HG03460 (cell line): Measurements from ENCODE around the gene ACTR8.

Experiments used
- ATAC-seq: cut with Tn5 transposase; IDR thresholded peaks from one replicate; pipeline ENCODE4 v1.9.1; 2021; ENCODE audit not compliant: unreplicated experiment

Gene ACTR8

DNA sequence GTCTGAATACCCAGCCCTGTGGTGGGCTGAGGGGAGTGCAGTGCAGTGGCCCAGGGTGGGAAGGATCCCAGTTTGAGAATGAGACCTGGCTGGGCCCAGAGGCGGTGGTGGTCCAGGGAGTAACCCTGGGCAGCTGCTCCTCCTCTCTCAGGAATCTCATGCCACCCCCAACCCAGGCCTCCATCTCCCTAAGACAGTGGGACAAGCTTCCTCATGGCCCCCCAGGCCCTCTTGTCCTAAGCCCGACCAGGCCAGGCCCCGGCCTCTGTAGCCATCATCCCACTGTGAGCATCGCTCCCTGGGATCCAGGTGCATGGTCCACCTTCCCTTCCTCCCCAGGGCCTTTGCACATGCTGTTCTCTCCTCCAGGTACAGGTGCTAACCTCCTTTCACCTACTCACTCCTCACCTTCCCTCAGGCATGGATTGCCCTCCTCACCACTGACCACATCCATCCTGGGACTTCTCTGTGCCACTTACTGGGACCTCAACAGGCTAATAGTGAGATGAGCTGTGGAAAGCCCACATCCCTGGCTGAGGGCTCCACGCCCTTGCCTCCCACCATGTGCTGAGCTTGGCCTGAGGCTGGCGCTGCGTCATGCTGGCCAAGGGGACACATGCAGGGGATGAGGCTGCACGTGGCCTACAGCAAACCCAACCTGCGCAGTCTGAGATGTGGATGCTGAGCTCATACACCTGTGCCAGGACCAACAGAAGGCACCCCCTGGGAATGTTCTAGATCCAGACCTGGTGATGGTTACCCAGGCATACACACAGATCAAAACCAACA lies 45.7 kb downstream of the ACTR8 start:
- ATAC-seq, result no peak

DNA sequence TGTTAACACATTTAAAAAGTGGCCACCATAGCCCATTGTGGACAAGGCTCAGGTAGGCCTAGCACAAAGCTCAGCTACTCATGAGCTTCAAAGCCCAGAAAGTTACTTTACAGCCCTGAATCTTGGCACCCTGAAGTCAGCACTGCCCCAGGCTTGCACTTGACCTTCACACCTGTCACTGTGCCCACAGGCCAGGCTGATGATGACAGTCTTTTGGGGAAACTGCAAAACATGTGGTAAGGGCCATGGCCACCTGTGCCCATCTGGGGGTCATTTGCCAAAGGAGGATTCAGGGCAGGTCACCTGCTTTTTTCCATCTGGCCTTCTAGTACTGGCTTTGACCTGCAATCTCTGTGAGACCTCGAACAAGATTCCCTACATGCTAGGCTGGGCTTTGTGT lies 46.7 kb downstream of the ACTR8 start:
- no peak for ATAC-seq

DNA sequence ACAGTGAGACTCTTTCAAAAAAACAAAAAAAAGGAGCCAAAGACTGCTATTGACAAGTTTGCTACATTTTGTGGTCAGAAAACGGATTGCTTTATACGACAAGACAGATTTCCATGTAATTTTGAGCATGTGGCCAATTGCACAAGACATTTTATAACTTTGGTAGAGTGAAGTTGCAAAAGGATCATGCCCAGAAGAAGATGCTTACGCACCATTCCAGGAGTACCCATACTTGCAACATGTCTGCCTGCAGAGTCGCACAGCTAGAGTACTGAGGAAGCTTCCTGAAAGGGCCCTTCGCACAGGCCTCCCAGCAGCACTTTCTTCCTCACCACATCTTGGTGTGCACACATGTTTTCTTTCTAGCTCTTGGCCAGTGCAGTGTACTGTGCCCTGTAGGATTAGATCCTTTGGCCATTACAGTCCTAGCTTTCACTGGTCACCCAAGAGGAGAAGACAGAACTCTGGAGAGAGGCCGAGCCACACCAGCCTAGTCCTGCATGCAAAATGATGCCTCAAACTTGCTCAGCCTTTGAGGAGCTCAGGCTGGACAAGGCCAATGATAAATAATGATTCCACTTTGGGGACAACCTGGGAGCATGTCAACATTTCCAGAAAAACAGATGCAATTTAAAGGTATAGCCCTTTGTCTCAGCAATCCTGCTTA lies 47.4 kb downstream of the ACTR8 start:
- ATAC-seq, result no peak

DNA sequence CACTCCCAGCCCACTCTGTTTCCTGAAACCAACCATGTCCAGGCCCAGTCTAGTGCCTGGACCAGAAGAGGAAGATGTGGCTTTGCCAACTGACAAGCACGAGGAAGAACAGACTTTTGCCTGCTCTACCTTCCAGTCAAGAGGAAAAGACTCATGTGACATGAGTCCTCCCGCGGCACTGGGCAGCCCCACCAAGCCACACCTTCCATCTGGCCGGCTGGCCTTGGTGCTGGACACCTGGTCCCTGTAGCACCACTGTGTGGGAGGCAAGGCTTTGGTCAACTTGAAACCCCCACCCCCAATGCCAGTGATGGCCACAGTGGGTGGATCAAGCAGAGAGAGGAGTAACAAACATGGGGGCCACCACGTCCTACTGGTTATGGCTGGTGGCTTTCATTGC lies 48.3 kb downstream of the ACTR8 start:
- ATAC-seq, result no peak

DNA sequence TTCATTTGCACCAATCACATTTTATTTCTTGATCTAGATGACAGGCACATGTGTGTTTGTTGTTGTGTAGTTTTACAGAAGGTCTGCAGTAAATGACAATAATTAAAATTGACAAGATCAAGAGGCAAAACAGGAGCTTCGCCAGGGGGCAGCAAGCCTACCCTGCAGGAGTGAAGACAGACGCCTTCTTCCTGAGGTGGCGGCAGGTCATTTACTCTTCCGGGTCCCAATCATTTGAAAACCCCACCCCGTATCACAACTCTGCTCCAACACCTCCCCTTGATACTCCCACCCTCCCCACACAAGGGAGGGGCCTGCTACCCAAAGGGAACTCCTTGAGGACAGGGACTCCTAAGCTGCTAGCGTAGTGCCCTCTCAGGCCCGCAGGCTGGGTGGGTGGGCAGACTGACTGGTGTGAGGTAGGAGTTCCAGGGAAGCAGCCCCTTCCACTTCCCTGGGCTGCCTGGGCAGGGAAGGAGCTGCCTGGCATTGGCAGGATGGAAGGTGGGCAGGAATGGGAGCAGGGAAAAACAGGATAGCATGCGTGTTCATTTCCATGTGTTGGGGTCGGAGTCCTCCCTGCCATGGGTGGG lies 48.8 kb downstream of the ACTR8 start:
- no peak for ATAC-seq

DNA sequence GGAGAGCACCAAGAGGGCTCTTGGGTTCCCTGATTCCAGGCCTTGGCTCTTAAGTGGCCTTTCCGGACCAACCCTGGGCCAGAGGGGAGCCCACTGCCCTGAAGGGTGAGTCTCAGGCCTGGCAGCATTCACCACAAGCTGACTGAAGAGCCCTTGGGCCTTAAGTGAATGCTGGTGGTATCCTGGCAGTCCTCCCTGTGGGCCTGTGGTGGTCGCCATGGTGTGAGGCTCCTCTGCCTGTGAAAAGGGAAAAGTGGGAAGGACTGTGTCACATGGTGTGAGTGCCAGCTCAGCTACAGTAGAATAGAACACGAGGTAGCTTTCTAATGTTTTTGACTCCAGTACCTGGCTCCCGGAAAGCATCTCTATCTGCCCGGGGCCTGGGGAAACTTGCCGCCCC lies 51.0 kb downstream of the ACTR8 start:
- ATAC-seq, result no peak

DNA sequence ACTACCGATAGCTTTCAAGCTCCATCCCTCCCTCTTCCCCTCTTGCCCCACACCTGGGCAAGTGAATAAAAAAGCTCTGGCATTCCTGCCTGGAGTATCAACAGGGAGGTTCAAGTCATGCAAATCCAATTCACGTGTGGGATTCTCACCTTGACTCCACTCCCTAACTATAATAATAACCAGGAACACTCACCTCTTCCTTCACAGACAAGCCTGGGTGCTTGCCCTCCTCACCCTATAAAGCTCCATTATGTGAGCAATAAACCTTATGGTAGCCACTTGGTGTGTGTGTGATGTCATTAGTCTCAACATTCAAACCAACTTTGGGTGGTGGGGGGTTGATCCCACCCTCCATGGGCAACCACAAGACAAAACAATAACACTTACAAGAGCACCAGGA lies 52.3 kb downstream of the ACTR8 start:
- no peak for ATAC-seq

DNA sequence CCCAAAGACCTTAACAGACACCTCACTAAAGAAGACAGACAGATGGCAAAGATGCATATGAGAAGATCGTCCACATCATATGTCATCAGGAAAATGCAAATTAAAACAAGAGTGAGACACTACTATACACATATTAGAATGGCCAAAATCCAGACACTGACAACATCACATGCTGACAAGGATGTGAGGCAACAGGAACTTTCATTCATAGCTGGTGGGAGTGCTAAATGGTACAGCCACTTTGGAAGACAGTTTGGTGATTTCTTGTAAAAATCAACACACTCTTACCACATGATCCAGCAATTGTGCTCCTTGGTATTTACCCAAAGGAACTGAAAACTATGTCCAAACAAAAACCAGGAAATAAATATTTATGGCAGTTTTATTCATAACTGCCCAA lies 53.4 kb downstream of the ACTR8 start:
- no peak for ATAC-seq

DNA sequence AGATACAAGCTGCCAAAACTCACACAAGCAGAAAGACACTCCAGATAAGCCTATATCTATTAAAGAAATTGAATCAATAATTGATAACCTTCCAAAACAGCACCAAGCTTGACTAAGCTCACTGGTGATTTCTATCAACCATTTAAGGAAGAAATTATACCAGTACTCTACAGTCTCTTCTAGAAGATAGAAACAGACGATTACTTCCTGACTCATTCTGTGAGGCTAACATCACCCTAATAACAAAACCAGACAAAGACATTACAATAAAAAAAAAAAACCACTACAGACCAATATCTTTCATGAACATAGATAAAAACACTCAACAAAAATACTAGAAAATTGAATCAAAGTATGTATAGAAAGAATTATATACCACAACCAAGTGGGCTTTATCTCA lies 55.9 kb downstream of the ACTR8 start:
- no peak for ATAC-seq

DNA sequence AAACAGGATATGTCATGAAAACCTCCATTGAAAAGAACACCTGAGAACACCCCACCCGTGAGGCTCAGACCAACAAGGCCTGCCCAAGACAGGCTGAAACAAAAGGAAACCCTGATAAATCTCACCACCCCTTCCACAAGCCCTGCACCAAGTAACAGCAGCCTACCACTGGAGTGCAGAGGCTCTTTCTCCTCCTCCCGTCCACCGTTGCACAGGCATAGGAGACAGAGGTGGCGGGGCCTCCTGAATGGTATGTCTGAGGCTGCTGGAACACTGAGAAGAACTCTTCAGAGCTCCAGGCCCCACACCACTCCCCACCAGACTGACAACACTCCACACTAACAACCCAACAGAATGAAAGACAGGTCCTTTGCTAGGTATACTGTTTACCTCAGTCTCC lies 57.2 kb downstream of the ACTR8 start:
- no peak for ATAC-seq

DNA sequence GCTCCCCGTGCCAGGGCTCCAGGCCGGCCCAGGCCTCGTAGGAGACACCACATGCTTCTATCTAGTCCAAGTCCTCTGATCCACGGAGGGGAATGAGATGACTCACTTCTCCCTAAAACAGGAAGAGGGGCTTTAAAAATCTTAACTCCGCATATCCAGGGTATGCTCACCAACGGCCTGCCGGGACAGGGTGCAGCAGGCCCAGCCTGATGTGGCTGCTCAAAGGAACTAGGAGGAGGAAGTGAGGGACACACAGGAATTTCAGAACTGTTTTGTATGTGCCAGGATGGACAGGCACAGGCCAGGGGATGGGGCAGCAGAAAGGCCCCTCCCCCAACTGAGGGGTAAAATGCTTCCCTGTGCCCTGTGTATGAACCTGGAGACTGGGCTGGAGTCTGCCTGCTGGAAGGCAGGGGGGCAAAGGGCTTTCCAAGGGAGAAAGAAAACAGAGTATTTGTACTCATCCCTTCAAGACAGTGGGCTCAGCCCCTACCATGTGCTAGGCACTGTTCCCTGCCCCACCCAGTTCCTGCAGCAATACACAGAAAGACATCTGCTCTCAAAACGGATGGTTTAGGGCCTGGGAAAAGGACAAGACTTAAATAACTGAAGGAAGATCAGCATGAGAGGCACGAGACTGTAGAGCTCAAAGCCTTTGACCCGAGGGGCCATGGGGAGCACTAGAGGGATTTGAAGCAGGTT lies 57.8 kb downstream of the ACTR8 start:
- ATAC-seq, result no peak

DNA sequence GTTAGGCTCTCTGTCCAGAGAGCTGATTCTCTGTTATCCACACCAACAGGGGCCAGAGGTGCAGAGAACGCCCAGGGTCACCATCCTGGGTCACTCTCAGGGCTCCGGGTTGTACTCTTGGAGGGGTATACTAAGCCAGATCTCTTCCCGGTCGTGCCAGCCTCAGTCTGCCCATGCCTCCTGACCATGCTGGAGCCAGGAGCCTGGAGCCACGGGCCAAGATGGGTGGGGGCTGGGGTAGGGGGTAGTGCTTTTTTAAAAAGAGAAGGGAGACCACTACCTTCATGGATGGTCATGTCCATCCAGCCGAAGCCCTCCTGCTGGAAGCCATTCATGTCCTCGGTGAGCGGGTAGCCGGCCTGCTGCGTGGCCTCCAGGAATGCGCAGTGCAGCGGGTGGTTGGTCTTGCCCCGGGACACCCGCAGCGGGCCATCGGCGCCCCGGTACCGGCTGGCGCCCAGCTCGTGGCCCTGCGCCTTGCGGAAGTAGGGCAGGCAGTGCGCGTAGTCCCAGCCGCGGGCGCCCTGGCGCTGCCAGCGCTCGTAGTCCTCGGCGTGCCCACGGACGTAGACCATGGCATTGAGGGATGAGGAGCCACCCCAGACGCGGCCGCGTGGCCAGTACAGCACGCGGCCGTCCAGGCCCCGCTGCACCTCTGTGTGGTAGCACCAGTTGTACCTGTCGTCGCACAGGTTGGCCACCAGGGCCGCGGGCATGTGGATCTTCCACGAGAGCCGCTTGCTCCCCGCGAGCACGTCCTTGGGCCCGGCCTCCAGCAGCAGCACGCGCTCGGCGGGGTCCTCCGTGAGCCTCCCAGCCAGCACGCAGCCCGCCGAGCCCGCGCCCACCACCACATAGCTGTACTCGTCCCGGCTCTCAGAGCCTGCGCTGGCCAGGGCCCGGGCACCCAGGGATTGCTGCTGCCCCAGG lies 58.7 kb downstream of the ACTR8 start:
- ATAC-seq, result no peak

DNA sequence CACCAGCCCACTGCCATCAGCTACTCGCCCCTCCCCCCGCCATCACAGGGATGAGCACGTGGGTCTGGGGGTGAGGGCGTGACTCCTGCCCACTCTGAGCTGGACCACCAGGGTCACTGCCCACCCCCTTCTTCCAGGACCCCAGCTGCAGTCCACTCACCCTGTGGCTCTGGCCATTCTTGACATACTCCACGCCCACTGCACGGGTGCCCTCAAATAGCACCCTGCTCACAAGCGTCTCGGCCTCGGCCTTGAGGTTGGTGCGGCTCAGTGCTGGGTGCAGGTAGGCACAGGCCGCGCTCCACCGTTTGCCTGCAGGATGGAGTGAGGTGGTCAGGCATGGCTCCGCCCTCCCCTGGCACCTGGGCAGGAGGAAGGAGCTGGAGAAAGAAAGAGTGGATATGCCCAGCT lies 59.6 kb downstream of the ACTR8 start:
- ATAC-seq, result no peak

DNA sequence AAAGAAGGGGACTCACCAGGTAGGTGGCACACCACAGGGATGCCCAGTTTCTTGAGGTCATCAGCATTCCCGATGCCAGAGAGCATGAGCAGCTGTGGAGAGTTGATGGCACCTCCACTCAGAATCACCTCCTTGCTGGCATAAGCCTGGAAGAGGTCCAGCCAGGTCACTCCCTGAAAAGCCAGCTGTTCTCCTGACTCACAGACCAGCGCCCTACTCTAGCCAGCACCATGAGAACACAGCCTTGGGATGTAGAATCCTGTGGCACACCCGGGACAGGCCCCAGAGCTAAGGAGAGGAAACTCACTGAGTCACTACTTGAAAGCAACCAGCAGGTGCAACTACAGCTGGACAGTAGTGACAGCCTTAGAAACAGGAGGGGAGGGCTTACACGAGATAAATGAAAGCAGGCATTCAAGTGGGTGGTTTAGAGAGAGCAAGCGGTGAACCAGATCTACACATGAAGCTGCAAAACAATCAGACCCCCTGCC lies 60.3 kb downstream of the ACTR8 start:
- no peak for ATAC-seq

DNA sequence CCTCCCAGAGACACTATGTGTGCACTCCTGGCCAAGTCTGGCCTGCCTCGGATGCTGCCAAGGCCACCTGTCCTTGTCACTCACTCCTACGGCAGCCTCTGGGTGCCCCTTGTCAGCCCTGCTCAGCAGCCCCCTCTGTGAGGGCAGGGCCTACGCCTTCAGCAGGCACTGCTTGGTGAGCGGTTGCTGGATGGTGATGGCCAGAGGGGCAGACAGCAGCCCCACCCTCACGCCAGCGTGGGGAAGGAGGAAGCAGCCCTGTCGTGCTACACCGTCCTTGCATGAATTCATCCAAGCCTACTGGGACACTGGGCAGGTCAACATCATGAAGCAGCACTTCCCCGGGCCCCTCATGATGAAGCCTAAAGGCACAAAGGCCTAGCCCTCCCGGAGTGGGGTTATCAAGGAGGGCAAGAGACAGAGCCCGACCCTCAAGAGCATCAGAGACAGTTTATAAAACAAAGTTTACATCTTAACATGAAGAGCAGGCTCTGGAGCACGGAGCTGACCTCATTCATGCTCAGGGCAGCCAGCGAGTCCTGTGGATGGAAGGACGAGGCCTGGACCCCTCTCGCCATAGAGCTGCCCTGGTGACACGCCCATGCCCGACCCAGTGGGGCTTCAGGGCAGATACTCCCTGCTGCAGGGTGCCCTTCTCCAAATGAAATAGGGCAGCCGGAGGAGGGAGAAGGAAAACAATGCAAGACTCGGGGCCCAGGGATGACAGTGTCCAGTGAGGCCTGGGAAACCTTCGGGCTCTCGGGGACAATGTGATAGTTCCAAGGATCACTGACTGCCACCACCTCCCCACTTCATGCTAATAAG lies 61.0 kb downstream of the ACTR8 start:
- no peak for ATAC-seq

DNA sequence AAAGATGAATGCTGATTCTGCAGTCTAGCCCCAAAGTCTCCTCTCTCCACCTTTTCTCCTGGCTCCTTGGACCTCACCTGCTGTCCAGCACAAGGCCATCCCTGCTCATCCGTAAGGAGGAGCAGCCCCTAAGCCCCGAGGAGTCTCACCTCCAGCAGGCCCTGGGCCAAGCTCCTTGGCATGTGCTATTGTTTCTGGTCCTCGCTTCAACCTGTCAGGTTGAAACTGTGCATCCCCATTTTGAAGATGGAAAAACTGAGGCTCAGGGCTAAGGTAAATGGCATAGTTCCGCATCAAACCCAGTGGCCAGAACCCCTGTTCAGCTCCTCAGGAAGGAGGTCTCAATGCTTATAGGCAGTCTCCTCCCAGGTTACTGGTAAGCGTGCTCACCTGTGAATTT lies 61.9 kb downstream of the ACTR8 start:
- ATAC-seq, result no peak

DNA sequence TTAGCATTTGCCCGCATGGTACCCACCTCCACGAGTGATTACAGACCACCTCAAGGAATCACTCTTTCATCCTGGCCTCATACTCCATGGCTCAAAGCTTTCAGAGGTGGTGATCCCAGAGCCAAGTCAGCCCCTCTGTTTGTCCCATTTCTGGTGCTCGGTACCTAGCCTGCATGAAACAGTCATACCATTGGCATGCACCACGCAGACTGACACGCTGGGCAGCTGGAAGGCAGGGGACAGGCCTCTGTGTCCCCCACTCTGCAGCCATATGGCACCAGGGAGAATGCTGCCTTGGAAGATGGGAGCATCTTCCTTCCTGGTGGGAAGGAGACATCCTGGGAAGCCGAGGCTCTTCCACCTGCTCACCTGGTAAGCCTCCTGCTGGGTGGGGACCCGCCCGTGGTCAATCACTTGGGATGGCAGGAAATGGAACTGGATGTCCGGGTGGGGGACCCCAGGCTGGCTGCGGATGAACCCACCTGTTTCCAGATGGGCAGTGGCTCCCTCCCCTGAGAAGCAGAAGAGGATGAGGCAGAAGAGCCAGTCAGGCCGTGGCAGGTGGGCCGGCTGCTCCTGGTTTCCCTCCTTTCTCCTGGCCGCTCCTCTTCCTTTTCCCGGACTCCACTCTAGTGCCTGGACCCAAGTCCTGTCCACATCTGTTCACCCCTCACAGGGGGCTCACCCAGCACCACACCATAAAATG lies 62.6 kb downstream of the ACTR8 start:
- no peak for ATAC-seq

DNA sequence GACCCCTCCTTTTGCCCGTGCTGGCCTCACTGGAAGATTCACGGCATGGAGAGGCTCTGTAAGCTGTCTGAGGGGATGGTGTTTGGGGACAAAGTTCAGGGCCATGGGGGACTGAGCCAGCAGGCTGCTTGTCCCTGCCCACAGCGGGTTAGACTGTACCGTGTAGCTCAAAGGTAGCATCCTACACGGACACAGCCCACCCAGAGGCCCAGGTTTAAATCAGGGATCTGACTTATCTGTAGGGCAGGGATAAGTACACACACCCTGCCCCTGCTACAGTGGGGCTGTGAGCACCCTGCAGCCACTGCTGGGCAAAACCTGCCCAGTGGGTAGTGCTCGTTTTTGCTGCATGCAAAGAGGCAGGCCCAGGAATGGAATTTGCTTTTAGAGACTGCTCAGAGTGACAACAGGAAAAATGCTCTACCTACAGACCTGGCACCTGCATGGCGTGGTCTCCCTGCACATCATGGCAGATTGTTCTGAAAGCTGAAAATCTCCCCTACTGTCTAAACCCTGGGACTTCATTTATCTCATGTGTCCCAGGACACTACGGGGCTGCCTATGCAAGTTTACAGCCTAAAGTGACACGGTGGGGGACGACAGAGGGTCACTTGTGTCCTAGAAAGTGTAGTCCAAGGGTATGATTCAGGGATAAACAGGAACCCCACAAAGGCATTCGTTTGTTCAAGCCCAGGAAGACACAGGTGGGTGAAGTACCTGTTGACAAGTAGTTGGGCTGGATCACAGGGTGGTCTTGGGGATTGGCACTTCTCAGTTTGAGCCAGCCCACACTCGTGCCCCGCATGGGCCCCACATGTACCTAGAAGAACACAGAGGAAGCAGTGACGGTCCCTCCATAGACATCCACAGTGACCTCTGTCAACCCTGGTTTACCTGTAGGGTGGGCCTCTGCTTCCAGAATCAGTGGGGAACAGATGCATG lies 63.5 kb downstream of the ACTR8 start:
- ATAC-seq, result no peak
